Esophagus mucosa (tissue), 1 donor: ENCODE data around the gene CREBBP. TPM values are rescaled to one million over a fixed set of nuclear protein-coding genes. Genes with fewer than 3 reads are reported as not detected.
A peak's percentile ranks its signal among the peaks of the same experiment; 100 is the strongest.

Experiments
- ATAC-seq: fragments of 200-7000 bp; cut with Tn5 transposase; one replicate; pipeline ENCODE4 v1.9.1; 2020
- total RNA-seq: library from RNA; stranded (reverse); gene quantifications from one replicate; pipeline ENCODE4 v1.2.4, GENCODE V29; 2023
- donor health status: DM: yes; HTN: yes; CAD: no.

CREBBP gene
- total RNA-seq, 1 donor from 2014 or later, result 28.1 TPM

DNA sequence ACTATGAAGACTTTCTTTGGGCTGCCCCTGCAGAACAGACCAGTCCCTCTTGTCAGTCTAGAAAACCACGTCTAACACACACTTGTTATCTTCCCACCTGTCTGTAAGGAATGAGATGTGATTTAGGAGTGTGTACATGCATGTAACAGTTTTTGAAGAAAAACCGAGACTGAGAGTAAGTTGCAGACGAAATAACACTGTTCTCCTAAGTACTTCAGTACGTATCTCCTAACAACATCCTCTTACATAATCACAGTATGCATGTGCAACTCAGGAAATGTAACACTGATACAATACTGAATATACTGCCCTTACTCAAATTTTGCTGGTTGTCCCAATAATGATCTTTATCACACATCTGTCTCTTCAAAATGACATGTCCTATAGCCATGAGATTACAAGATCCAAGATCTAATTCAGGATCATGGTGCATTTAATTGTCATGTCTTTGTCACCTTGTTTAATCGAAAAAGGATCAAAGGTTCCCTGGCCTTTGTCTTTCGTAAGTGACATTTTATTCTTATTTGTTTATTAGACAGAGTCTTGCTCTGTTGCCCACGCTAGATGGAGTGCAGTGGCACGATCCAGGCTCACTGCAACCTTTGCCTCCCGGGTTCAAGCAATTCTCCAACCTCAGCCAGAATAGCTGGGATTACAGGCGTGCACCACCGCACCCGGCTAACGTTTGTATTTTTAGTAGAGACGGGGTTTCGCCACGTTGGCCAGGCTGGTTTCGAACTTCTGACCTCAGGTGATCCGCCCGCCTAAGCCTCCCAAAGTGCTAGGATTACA lies 25.6 kb downstream of the CREBBP start:
- no peak for ATAC-seq

DNA sequence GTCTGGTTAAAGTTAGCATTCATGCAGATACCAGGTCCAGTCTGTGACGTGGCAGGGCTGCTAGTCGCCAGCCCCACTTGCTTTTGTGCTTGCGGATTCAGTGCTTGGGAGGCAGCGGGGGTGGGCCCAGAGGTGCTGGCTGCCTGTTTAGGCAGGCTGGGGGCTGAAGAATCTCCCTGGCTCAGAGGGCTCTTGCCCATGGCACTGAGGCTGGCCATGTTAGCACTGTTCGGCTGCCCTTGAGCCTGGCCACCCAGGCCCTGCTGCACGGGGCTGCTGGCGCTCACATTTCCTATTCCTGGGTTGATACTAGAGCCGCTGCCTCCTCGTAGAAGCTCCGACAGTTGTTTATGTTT lies 30.0 kb downstream of the CREBBP start:
- ATAC-seq, result peak; percentile 13

DNA sequence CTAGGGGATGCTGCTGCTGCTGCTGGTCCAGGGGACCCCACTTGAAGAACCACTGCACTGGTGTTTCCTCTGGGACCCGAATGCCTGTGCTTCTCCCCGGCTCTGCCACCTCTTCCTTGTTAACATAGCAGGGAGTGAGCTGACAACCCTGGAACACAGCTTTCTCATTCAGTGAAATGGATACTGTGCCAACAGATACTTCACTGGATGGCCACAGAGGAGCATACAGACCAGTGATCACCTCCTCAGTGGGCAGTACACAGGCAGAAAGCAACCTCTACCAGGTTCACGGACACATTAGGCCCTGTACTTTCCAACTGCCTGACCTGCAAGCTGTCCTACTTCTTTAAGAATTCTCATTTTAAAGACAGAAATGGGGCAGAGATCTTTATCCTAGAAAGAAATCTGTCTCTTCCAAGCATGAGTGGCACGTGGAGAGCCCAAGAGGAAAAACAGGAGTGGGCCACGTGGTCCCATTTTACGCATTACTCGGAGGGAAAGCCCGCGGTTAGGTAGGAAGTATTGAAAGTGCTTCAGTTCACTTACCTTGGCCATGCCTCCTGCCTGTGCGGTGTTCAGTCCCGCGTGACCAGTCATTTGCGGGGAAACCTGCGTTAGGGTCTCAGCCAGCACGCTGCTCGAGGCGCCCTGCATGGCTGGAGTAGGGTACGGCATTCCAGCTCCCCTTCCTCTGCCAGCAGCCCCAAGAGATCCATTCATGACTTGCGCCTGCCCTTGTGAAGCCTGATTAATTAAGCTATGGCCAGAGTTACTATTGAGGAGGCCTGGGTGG lies 30.6 kb downstream of the CREBBP start:
- no peak for ATAC-seq

DNA sequence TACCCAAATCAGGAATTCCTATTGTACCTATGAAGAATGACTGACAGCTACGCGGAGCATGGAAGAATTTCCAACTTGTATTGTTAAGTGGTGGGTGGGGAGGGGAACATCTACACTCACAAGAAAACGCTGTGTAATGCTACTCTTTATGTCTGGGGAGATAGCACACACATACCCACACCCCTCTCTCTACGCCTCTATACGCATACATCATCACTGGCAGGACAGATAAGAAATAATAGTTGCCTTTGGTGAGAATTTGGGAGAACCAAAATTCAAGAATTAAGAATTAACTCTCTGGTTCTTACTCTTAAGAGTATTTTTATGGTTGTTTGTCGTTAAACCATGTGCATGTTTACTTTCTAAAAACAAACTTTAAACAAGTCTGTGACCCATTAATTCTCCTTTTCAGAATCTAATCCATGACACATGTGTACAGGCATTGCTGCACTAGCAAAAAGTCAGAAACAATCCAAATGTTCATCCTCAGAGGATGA lies 33.9 kb downstream of the CREBBP start:
- ATAC-seq, result no peak

DNA sequence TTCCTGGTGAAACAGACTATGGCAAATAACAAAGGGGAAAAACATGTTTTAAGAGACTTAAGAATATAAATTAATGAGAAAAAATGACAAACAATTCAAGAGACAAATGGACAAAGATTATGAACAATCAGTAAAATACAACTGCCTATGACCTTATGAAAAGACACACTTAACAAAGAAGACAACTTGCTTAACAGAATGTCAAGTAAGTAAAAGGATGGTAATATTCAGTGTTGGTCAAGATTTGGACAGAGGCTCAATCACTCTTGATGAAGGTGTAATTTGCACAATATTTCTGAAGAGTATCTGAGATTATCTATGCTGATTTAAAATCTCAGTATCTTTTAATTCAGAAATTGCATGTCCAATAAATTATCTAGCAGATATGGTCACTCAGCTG lies 34.4 kb downstream of the CREBBP start:
- no peak for ATAC-seq

DNA sequence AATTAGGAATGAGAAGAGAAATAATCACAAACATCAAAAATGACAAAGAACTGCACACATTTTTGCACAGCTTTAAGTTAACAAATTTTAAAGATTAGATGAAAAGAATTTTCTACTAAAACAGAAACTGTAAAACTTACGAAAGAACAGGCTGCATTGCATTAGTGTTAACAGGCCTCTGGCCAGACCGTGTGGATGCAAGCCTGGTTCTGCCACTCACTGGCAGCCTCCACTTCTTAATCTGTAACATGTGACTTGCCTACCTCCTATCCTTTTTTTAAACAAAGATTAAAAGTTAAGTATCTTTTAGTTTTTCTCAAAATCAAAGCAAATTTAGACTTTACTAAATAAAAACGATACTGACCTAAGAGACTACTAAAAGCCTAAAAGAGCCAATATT lies 37.5 kb downstream of the CREBBP start:
- ATAC-seq, result peak; percentile 54

DNA sequence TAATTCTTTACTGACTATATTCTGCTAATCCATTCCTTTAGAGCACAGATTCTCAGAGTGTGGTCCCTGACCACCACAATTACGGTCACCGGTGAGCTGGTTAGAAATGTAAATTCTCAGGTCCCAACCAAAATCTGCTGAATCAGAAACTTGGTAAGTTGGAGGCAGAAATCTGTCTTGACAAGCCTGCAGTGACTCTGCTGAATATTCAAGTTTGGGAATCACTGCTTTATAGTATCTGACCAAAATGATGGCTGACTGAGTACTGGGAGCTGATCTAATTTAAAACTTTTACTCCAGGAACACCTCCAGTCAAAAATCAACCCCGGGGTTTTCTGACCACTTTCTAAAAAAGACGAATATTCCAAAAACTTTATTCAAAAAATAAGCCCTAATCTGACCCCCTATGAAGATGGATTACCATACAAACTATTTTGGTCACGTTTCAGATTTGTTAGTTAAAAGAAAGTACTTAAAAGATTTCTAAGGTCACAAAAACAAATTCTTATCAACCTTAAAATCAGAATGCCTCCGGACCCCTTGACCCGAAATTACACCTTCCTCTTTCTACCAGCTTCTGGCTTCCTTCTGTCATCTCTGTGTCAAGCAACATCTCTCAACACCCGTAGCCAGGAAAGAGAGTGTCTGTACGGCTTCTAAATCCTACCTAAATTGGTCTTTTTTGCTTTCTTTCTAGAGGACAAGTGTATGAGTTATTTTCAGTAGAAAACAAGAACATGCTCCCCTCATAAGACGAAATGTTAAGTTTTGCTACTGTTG lies 38.6 kb downstream of the CREBBP start:
- ATAC-seq, result no peak

DNA sequence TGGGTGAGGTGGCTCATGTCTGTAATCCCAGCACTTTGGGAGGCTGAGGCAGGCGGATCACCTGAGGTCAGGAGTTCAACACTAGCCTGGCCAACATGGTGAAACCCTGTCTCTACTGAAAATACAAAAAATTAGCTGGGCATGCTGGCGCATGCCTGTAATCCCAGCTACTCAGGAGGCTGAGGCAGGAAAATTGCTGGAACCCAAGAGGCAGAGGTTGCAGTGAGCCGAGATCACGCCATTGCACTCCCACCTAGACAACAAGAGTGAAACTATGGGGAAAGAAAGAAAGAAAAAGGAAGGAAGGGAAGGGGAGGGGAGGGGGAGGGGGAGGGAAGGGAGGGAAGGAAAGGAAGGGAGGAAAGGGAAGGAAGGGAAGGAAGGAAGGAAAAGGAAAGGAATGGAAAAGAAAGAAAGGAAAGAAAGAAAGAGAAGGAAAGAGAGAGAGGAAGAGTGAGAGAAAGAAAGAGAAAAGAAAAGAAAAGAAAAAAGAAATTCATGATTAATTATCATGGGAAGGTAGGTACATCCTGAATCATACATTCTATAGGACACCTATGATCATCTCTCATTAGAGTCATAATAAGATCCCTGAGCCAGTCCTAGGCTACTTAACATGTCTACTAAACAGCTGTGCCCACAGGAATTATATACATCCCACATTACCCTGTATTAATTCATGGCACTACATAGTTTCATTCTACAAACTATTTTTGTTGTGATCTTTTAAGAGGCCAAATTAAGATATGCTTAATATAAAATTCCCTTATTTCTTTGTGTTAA lies 40.9 kb downstream of the CREBBP start:
- peak; percentile 52 for ATAC-seq

DNA sequence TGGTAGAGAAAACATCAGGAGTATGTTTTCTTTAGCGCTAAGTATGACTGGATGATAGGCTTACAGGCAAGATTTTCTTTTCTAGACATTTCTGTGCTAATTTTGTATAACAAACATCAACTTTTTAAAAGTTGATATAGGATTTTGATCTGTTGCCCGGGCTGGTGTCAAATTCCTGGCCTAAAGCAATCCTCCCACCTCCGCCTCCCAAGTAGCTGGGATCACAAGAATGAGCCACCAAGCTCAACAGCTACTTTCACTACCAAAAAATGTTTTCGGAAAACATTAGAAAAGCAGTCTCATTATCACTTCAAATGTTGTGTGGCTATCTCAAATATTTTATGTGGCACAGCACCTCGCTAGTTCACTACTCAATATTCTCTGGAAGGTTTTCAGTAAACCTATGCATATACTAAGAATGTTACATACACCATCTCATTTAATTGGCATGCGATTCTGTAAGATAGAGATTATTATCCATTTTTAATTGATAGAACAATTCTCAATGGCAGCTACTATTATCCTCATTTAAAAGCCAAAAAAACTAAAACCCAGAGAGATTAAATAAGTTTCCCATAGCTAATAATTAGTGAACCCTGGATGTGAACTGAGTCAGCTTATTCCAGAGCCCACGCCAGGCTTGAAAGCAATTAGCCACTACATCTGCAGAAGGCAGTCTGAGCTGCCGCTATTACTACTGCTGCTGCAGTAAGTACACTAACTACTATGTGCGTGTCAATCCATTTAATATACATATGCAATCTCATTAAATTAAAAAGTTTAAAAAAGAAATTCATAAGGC lies 41.7 kb downstream of the CREBBP start:
- ATAC-seq, result no peak

DNA sequence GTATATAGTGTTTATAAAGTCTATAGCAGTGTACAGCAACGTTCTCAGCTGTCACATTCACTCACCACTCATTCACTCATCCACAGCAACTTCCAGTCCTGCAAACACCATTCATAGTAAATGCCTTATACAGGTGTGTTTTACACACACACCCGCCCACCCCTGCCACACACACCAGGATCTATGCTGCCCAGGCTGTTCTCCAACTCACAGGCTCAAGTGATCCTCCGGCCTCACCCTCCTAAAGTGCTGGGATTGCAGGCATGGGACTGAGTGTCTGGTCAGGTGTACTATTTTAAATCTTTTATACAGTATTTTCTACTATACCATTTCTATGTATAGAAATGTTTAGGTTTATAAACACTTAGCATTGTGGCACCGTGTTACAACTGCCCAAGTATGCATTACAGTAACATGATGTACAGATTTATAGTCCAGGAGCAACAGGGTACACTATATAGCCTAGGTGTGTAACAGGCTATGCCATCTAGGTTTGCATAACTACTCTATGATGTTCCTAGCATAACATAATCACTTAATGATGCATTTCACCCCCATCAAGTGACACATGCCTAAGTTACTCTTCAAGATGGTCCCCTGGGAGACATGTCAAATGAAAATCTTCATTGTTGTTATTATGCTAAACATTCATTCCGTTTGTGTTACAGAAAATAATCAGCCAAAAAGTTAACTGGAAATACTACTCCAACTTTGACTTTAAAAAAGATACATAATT lies 42.5 kb downstream of the CREBBP start:
- ATAC-seq, result peak; percentile 57

DNA sequence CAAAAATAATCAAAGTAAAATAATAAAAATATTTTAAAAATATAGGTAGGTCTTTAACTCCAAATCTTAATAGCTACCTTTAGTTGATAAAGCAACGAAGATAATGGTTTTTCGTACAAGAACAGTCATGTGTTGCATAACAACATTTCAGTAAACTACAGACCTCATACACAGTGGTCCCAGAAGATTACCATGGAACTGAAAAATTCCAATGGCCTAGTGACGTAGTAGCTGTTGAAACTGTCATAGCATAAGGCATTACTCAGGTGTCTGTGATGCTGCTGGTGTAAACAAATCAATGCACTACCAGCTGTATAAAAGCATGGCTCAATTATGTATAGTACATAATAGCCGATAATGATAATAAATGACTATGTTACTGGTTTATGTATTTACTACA lies 43.9 kb downstream of the CREBBP start:
- ATAC-seq, result no peak

DNA sequence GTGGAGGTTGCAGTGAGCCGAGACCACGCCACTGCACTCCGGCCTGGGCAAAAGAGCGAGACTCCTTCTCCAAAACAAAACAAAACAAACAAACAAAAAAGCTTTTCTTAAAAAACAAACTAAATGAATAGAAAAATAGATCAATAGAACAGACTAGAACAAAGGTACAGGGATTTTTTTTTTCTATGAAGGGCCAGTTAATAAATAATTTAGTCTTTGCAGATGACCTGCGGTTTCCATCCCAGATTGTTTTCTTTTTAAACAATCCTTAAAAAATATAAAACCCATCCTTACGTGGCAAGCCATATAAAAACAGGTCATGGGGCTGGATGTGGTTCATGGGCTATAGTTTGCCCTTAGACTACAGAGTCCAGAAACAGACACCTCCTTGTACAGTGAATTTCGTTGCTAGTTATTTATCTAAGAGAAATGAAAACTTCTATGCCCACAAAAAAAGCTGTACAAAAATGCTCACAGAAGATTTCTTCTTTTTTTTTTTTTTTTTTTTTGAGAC lies 45.4 kb downstream of the CREBBP start:
- no peak for ATAC-seq

DNA sequence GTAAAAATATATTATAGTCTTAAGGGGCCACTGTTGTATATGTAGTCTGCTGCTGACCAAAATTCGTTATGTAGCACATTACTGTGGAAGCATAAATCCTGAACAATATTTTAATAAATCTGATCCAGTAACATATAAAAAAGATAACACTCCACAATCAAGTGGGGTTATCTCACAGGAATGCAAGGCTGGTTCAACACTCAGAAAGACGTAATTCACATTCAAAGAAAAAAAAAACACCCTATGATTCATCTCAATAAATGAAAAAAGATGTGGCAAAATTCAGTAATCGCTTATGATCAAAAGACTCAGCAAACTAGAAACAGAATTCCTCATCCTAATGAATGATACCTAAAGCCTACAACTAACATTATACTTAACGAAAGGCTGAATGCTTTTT lies 47.8 kb downstream of the CREBBP start:
- no peak for ATAC-seq

DNA sequence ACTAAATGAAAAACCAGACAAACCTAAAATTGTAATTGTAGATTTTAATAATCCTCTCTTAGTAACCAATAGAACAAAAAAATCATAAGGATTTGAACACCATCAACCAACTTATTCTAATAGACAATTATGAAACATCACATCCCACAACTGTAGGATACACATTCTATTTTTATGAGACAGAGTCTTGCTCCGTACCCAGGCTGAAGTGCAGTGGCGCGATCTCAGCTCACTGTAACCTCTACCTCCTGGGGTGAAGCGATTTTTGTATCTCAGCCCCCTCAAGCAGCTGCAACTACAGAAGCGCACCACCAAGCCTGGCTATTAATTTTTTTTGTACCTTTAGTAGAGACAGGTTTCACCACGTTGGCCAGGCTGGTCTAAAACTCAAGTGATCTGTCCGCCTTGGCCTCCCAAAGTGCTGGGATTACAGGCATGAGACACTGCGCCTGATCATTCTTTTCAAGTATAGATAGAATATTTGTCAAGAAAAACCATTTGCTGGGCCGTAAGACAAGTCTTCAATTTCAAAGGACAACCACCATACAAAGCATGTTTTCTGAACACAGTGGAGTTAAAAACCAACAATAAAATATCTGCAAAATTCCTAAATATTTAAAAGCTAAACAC lies 49.8 kb downstream of the CREBBP start:
- ATAC-seq, result no peak

DNA sequence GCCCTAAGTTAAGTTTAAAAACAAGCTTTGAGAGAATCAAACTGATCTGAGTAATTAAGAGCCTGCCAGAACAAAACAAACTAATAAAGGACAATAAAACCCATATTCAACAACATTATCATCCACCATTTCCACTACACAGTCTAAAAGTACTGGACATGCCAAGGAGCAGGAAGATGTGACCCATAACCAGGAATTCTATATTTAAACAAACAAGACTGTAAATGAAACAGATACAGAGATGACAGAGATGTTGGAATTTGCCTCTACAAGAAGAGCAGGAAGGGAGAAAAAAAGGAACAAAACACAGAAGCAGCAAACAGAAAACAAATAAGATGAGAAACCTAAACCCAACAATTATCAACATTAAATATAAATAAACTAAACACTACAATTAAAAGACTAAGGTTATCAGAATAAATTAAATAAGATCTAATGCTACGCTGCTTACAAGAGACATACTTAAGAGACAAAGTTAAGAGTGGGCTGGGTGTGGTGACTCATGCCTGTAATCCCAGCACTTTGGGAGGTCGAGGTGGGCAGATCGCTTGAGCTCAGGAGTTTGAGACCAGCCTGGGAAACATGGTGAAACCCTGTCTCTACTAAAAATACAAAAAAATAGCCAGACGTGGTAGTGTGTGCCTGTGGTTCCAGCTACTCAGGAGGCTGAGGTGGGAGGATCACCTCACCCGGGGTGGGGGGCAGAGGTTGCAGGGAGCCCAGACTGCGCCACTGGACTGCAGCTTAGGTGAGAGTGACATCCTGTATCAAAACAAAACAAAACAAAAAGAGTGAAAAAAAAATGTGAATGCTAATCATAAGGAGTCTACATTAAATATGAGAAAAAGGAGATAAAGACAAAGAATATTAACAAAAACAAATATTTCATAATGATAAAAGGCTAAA lies 50.6 kb downstream of the CREBBP start:
- ATAC-seq, result no peak

DNA sequence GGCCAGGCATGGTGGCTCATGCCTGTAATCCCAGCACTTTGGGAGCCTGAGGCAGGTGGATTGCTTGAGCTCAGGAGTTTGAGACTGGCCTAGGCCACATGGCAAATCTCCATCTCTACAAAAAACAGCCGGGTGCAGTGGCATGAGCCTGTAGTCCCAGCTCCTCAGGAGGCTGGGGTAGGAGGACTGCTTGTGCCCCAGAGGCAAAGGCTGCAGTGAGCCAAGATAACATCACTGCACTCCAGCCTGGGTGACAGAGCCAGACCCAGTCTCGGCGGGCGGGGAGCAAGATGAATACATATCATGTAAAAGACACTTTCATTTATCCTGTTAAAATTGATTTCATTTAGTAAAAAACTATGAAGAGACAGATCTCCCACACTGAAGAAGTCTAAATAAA lies 54.6 kb downstream of the CREBBP start:
- ATAC-seq, result no peak

DNA sequence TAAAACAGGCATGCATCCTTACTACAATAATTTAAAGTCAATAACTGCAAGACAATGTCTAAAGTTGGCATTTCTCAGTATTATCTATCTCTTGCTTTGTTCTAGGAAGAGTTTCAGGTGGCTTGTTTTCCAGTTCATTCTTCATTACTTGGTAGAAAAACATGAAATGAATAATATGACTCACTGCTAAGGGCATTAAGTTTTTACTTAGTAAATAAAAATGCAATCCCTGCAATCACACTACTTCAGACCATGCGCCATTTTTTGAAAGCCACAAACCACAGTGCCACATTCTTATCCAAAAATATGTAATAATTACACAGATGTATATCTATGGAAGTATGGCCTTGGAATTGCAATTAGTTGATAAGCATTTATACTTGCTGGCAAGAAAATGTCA lies 55.4 kb downstream of the CREBBP start:
- ATAC-seq, result no peak

DNA sequence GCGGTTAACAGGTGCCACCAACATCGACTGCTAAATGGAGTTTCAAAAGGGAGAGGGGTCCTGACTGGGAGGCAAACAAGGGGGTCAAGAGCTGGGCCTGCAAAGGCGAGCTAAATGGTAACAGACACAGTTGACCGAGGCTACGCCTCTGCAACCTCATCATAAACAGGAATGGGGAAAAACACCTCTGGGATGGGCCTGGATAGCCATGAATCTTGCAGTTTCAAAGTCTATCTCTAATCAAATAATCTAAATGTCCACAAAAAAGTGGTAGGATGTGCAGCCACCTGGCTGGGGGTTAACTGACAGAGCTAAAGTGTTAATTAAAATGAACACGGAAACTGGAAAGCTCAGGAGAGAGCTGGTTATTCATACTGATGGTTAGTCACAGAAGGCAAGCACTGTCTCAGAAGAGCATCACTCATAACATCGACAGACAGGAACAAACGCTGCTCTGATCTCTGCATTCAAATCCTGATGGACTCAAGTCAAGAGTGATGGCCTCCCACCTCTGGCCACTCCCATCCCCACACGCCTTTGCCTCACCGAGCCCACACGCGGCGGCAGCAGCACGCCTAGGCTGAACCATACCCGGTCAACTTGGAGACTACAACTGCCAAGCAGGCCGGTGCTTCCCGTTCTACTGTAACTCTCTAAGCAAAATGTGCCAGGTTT lies 56.3 kb downstream of the CREBBP start:
- peak; percentile 77 for ATAC-seq
